GM12892 (cell line): ENCODE results near the gene NELL1.

Experiments
- POLR2A ChIP-seq: IDR thresholded peaks from 2 replicates; pipeline ENCODE4 v1.6.1; 2011; ENCODE audit warnings: low read depth, low read length, control low read depth
- POLR2AphosphoS5 ChIP-seq: IDR thresholded peaks from 2 replicates; pipeline ENCODE4 v1.6.1; 2011; ENCODE audit warnings: low read depth, low read length, control low read depth
- TAF1 ChIP-seq: IDR thresholded peaks from 2 replicates; pipeline ENCODE4 v1.6.1; 2011; ENCODE audit warnings: low read depth, mild to moderate bottlenecking, control low read depth, low read length, borderline replicate concordance

- TF ChIP-seq POLR2AphosphoS5 (no peak), POLR2A (no peak), TAF1 (no peak)
Observed at GRCh38 chr11:20949585-20949984, 280.2 kb downstream of the NELL1 start.
